Adrenal gland (tissue), 5 donors: ENCODE measurements around the gene TFB1M.

Experiments
- CTCF ChIP-seq, 6 experiments: fragments of 450-650 bp in 4 of 6; fragments of 200-600 bp in 2 of 6; sonication (generic) in 1 of 6; IDR thresholded peaks; 1 replicate in 5 of 6; 2 replicates in 1 of 6; pipeline versions ENCODE4 v1.5.1 to v1.8.0; 2016 to 2021; ENCODE audit warnings: antibody characterized with exemption in 6 of 6, mild to moderate bottlenecking in 2 of 6, moderate library complexity in 1 of 6
- POLR2A ChIP-seq, 2 donors: fragments of 450-650 bp; IDR thresholded peaks; one replicate each; pipeline ENCODE4 v1.6.1; 2017; ENCODE audit warnings: antibody characterized with exemption in 2 of 2, mild to moderate bottlenecking in 2 of 2, moderate library complexity in 1 of 2
- donor health status: DM: no; HTN: no; CAD: no.

DNA sequence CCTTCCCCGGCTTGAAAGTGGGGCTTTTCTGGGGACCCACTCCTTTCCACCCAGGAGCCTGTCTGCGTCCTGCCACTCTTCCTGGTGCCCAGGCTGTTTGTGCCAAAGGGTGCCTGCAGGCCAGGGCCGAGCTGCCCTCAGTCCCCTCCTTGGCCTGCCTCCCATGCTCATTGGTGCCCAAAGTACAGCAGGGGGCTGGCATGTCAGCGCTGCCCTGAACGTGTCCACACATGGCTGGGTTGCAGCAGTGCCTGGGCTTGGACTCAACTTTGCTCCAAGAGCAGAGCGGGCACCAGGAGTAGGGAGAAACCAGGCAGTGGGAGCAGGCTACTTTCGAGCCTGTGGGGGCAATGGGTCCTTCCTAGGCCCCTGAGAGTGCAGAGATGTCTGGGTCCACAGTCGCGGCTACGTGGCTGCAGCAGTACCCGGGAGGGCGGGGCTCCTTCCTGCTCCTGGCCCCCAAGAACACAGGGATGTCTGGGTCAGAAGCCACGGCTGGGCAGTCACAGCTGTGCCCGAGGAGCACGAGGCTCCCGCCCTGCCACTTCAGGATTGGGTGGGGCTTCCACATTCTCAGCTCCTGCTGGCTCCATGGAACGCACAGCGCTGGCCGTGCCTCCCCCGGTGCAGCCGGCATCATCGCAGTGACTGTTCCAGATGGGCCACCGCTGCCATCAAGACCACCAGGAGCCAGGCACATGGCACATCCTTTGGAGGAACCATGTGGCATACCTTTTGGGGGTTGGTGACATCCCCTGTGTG lies 100.5 kb downstream of the TFB1M start:
- TF ChIP-seq CTCF (IDR thresholded peaks at IDR 0.05): no peak
- no peak for TF ChIP-seq POLR2A (IDR thresholded peaks at IDR 0.05)
